ENCODE data around the gene PRIMPOL. TPM values are rescaled to one million over a fixed set of nuclear protein-coding genes. Genes with fewer than 3 reads are reported as not detected.

Gene PRIMPOL
- total RNA-seq, 1 experiment from 2014 or later: 8.3 TPM

- ATAC-seq: no peak
- Mint-ChIP-seq H3K36me3 (peaks cover 71% of the 10 kb centered on the region), H3K9me3 (no peaks in the 10 kb centered on the region), H3K27me3 (ENCODE audit: low read depth) (no peaks in the 10 kb centered on the region), H3K27ac (no peak overlapping the region), H3K4me1 (no peaks in the 10 kb centered on the region), H3K4me3 (no peak overlapping the region)
- DNase-seq (ENCODE audit: low spot score): no peak
- ChIA-PET CTCF (no interaction called here), POLR2A (no interaction called here)
- TF ChIP-seq E2F1 (CRISPR knock-in tag; IDR thresholded peaks at IDR 0.05) (no peak), ZNF138 (CRISPR knock-in tag; conservative IDR thresholded peaks at IDR 0.05) (no peak), ZNF532 (CRISPR knock-in tag; IDR thresholded peaks at IDR 0.05; ENCODE audit: borderline replicate concordance) (no peak), ESRRA (CRISPR knock-in tag; IDR thresholded peaks at IDR 0.05; ENCODE audit: borderline replicate concordance) (no peak), CTCF (IDR thresholded peaks at IDR 0.05) (no peak), ZNF317 (CRISPR knock-in tag; IDR thresholded peaks at IDR 0.05; ENCODE audit: borderline replicate concordance, low read depth) (no peak)
Measured at GRCh38 chr4:184706453-184706852, 56.9 kb downstream of the PRIMPOL start.

GRCh38 chr4:184712322-184712721, 62.8 kb downstream of the PRIMPOL start:
- Mint-ChIP-seq H3K9me3 (no peaks in the 10 kb centered on the region), H3K36me3 (peaks cover 76% of the 10 kb centered on the region), H3K4me3 (no peak overlapping the region), H3K27ac (no peak overlapping the region), H3K4me1 (no peaks in the 10 kb centered on the region), H3K27me3 (ENCODE audit: low read depth) (no peaks in the 10 kb centered on the region)
- no peak for DNase-seq (ENCODE audit: low spot score)
- POLR2A ChIA-PET: no interaction called here
- no peak for ATAC-seq
- CTCF ChIA-PET: no interaction called here
- TF ChIP-seq HMGA2 (CRISPR knock-in tag; IDR thresholded peaks at IDR 0.05) (no peak), ARID4B (CRISPR knock-in tag; IDR thresholded peaks at IDR 0.05; ENCODE audit: borderline replicate concordance) (no peak), STAT6 (CRISPR knock-in tag; conservative IDR thresholded peaks at IDR 0.05; ENCODE audit: low read depth) (no peak), TEAD1 (CRISPR knock-in tag; IDR thresholded peaks at IDR 0.05) (no peak), ZNF263 (CRISPR knock-in tag; IDR thresholded peaks at IDR 0.05; ENCODE audit: low read depth) (no peak), NR3C1 (CRISPR knock-in tag; conservative IDR thresholded peaks at IDR 0.05; ENCODE audit: low read depth) (no peak), ZNF281 (CRISPR knock-in tag; IDR thresholded peaks at IDR 0.05) (no peak), SMAD3 (CRISPR knock-in tag; IDR thresholded peaks at IDR 0.05; ENCODE audit: borderline replicate concordance) (no peak), MYBL2 (CRISPR knock-in tag; IDR thresholded peaks at IDR 0.05) (no peak), ZNF219 (CRISPR knock-in tag; IDR thresholded peaks at IDR 0.05; ENCODE audit: borderline replicate concordance) (no peak), RORB (CRISPR knock-in tag; IDR thresholded peaks at IDR 0.05) (no peak), NFYB (CRISPR knock-in tag; conservative IDR thresholded peaks at IDR 0.05; ENCODE audit: low read depth) (no peak)
